ENCODE measurements around the gene ATL1.
"Not testable (repeated sequence)": the region's sequence is repeated elsewhere in the genome, so short reads cannot be mapped to it uniquely, and the experiment has no call there.

ATL1 gene

GRCh38 chr14:50615552-50615951 lies 55.6 kb downstream of the ATL1 start:
- no peak overlapping the region for H3K4me3 ChIP-seq (ENCODE audit: control insufficient read depth, low read depth, low read length)
- no peak for TF ChIP-seq CTCF (IDR thresholded peaks at IDR 0.05; ENCODE audit: control insufficient read depth, insufficient read depth, low read depth, low read length, missing control alignments)
- no peak for DNase-seq (ENCODE audit: low read depth)

- no peak for DNase-seq (ENCODE audit: low read depth)
- no peak for TF ChIP-seq CTCF (IDR thresholded peaks at IDR 0.05; ENCODE audit: control insufficient read depth, insufficient read depth, low read depth, low read length, missing control alignments)
- no peak overlapping the region for H3K4me3 ChIP-seq (ENCODE audit: control insufficient read depth, low read depth, low read length)
These were observed 56.3 kb downstream of the ATL1 start for GRCh38 chr14:50616275-50616674.

- peak; percentile 73 for TF ChIP-seq CTCF (IDR thresholded peaks at IDR 0.05; ENCODE audit: control insufficient read depth, insufficient read depth, low read depth, low read length, missing control alignments)
- DNase-seq (ENCODE audit: low read depth): peak; percentile 38
- no peak overlapping the region for H3K4me3 ChIP-seq (ENCODE audit: control insufficient read depth, low read depth, low read length)
These were observed 59.7 kb downstream of the ATL1 start for GRCh38 chr14:50619569-50620141.

- no peak for TF ChIP-seq CTCF (IDR thresholded peaks at IDR 0.05; ENCODE audit: control insufficient read depth, insufficient read depth, low read depth, low read length, missing control alignments)
- no peak overlapping the region for H3K4me3 ChIP-seq (ENCODE audit: control insufficient read depth, low read depth, low read length)
- DNase-seq (ENCODE audit: low read depth): no peak
These were observed 60.4 kb downstream of the ATL1 start for GRCh38 chr14:50620341-50620740.

- no peak for TF ChIP-seq CTCF (IDR thresholded peaks at IDR 0.05; ENCODE audit: control insufficient read depth, insufficient read depth, low read depth, low read length, missing control alignments)
- no peak for DNase-seq (ENCODE audit: low read depth)
- H3K4me3 ChIP-seq (ENCODE audit: control insufficient read depth, low read depth, low read length): no peak overlapping the region
These were observed 63.0 kb downstream of the ATL1 start for GRCh38 chr14:50622978-50623377.

GRCh38 chr14:50624447-50624846 lies 64.5 kb downstream of the ATL1 start:
- no peak overlapping the region for H3K4me3 ChIP-seq (ENCODE audit: control insufficient read depth, low read depth, low read length)
- TF ChIP-seq CTCF (IDR thresholded peaks at IDR 0.05; ENCODE audit: control insufficient read depth, insufficient read depth, low read depth, low read length, missing control alignments): no peak
- no peak for DNase-seq (ENCODE audit: low read depth)

- not testable (repeated sequence) for DNase-seq (ENCODE audit: low read depth); H3K4me3 ChIP-seq (ENCODE audit: control insufficient read depth, low read depth, low read length)
These were observed 65.0 kb downstream of the ATL1 start for GRCh38 chr14:50624947-50625346.

Data from AG09309 (cell line).